CD4-positive, alpha-beta T cell treated with Interferon alpha-2 for 1 hour (primary cell): Measurements from ENCODE around the gene RFX6.

Experiments used
- DNase-seq, 2 donors: peaks; one replicate each; pipeline ENCODE4 v3.0.0-alpha.2; 2020 to 2022

Gene RFX6

DNA sequence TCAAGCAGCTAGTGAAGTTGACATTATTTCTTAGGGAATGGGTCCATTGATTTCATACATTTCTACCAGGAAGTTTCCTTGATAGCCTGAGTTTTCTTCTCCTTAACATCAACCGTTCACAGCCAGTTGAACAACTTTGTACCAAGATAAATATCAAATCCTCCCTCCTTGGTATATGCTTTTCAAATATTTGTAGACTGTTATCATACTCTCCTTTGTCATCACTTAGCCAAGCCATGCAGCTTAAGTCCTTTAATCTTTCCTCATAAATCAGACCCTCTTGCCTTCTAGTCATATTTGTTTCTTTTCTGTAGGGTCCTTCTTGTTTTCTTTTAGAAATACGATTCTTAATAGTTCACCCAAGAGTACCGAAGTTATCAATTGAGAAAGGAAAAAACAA lies 25.6 kb downstream of the RFX6 start:
- DNase-seq: no peak

DNA sequence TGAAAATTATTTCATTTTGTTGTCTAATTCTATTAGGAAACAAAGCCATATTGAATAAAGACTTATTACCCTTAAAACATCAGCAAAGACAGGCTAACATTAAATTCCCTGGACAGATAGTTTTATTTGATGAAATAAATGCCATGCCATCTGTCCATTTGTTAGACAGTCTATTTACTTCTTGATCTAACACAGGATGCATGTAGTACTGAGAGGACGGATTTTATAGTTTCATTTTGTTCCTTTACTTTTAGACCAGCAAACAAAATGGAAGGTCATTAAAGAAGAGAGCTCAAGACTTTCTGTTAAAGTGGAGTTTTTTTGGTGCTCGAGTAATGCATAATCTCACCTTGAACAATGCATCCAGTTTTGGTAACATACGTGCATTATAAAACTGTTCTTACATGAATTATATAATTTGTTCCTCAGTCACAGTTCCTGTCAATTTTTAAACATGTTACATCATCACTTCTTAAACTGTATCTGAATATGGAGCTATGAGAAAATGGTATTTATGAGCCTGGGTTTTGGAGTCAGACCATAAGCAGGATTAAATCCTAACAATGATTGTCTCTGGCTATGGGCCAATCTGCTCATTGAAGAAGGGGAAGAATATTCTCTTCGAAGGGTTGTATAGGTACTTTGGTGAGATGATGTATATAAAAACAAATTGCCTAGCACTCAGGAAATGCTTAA lies 46.0 kb downstream of the RFX6 start:
- DNase-seq: no peak

DNA sequence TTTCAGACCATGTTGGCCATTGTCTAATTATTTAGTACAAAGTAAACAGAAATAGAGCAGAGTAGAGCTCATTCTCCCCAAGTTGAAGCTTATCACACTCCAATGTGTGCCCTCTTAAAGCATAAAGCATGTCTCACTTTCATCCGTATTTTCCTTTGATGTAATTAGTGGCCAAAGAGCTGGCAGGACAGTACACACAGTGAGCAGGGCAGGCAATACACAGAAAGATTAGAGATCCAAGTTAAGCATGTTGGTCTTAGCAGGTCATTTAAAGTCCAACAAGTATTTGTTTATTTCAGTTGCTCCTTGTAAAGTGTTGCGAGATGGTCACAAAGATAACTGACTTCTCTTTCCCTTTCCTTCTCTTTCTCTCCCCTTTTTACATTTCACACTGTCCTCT lies 47.2 kb downstream of the RFX6 start:
- no peak for DNase-seq

DNA sequence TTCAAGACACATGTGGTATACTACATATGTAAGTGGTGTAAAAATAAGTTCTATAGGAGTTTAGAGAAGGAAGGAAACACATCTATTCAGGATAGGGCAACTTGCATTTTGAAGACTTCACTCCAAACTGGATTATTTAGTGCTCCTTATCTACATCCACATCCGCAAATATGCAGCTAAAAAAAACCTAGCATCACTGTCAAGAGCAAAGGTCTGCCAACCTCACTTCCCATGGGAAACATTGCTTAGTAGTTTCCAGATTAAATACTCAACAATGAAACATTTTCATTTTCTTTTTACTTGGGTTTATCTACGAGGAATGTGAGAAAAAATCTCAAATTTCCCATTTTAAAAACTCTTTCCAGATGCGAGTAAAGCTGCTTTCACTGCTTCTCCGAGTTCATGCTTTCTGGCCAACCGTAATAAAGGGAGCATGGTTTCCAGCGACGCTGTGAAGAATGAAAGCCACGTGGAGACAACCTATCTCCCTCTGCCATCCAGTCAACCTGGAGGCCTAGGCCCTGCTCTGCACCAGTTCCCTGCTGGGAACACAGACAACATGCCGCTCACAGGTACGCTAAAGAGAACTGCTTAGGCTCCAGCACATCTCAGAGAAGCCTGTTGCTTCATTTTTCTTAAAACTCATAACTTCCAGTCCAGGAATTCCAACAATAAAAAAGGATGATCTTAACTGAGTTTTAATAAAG lies 48.2 kb downstream of the RFX6 start:
- no peak for DNase-seq

DNA sequence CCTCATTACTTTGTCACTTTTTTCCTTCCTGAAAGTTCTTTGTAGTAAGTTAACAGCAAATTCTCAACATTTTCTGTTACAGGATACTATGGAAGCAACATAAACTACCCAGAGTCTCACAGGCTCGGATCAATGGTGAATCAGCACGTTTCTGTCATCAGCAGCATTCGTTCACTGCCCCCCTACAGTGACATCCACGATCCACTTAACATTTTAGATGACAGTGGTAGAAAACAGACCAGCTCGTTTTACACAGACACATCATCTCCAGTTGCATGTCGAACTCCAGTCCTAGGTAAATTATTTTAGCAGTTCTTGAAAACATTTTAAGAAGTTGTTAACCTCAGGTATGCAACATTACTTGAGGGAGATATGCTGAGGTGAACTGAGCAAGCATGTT lies 51.6 kb downstream of the RFX6 start:
- DNase-seq: no peak

DNA sequence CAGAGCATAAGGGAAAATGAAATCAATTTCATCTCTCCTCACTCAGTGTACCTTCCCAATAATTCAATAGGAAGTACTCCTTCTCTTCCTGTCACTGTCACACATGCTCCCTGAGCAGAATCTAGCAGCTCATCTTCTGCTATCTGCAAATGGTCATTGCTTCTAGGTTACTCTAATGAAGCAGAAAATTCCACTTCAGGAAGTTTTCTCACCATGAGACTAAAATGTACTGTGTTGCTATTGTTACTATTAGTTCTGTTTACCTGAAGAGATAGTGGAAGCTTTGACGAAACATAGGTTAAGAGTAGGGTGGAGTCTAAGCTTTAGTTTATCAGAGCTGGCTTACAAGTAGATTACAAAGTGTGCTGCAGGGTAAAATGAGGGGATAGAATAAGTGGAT lies 52.8 kb downstream of the RFX6 start:
- no peak for DNase-seq

DNA sequence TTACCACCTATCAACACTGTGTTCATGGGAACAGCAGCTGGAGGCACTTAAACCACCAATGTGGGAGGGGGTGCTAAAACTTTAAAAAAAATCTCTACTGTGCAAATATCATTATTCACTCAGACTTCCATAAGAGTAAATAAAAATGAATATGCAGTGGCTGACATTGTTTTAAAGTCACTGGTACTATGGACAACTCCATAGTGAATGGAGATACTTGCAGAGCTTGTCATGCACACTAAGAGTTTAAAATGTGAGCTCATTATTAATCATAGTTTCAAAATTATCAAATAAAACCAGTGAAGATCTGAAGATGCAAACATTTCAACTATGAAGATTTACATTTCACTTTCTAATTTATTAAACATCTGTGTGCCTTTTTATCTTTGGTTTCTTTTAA lies 54.4 kb downstream of the RFX6 start:
- DNase-seq: no peak

DNA sequence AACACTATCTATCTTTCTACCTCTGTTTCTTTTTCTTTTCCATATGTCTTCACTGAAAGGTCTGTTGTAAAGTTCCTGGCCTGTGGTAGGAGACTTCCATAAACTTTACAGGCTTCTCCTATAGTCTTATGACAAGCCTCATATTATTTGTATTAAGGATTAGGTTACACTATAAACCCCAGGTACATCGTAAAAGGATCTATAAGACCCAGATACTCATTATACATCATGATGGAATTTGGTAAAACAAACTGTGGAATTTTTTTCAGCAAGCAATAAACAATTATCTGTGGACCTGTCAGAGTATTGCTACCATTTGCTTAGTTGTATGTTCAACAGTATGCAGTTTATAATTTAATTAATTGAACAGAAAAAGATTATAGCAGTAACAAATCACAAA lies 55.5 kb downstream of the RFX6 start:
- no peak for DNase-seq

DNA sequence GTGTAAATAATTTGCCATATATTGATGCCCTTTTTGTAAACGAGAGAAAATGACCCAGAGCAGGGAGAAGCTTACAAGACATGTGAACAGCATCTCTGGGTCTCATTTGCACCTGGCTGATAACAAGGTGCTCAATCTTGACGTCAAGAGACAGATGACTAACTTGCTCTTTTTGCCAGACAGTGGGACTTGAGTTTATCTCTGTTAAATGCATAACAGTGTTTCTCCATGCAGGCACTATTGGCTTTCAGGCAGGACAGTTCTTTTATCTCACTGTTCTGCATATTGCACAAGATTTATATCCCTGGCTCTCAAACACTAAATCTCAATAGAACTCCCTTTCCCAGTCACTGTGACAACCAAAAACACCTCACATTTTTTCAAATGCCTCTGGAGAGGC lies 56.4 kb downstream of the RFX6 start:
- DNase-seq: no peak

DNA sequence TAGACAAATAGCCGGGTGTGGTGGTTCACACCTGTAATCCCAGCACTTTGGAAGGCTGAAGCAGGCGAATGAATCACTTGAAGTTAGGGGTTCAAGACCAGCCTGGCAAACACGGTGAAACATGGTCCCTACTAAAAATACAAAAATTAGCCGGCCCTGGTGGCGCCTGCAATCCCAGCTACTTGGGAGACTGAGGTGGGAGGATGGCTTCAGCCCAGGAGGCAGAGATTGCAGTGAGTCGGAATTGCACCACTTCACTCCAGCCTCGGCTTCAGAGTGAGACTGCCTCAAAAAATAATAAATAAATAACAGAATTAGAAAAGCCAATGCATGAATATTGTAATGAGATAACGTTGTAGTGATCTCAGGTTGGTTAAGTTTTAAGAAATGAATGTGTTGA lies 61.3 kb downstream of the RFX6 start:
- no peak for DNase-seq

DNA sequence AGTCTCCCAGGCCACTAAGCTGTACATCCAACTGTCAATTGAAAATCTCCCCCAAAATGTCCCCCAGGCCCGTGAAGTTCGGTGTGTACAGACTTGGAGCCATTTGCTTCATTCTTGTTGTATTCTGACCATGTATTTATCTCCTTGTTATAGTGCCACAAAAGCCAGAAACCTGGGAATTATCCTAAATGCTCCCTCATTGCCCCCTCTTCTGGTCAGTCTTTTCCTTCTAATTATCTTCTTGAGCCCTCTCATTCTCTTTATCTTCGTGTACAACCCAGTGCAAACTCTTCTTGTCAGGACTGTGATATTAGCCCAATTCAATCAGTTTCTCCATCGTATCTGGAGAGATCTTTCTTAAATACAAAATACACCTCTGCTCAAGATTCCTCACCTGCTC lies 64.7 kb downstream of the RFX6 start:
- no peak for DNase-seq

DNA sequence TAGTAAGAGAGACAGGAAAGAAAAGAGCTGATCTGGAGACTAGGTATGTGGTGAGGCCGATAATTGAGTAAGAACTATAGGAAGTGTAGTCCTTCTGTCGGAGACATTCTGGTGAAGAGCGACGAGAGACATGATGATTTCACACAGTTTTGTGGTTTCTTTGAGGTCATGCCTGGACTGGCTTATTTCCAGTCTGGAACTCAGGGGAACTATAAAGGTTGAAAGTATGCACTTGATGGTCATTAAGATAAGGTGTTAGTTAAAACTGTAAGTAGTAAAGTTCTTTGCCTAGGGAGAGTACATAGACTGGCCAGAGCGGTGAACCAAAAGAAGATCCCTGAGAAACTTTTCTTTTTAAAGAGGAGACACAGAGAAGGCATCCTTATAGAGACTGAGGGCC lies 68.8 kb downstream of the RFX6 start:
- DNase-seq: no peak

DNA sequence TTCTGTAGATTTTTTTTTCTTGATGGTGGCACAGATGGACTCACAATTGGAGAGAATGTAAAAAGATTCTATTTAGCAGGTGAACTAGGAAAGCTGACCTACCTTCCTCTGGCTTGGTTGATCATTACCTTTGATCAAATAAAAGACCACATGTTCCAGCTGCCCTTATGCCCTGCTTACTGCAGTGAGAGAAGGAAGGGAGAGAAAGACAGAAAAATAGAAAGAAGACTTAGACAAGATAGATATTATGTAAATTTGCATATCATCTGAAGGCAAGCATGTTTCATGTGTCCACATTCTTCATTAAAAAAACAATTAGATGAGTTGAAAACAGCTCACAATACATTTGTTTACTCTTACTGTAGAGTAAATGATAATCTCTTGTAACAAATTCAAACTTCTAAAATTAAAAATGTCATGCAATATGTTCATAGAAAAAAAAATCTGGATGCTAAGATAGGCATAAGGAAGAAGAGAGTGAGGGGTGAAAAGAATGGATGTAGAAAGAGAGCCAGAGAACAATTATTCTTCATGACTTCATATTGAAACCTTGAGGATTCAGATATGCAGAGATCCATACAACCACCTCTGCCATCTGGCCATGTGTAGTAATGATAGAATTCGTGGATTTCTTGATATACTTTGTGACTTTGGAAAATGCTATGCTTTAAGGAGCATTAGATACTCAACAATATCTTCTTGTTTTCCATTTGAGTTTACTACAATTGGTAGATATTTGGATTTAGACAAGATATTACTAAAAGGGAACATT lies 71.7 kb downstream of the RFX6 start:
- DNase-seq: no peak

DNA sequence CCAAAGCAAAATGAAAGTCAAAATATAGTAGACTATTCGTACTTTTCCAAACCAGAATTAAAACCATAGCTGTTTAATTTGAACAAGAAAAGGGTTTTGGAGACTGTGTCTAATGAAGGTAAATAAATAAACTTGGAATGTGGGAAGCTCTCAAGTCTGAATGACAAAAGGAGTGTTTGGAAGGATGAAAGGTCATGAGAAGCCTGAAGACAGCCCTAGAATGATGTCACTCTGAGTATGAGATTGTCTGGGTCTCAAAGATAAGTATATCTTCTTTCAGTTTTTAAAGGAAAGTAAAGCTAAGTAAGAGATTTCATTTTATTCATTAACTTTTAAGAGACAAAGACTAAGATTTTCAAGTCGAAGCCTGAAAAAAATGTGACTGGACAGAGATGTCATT lies 72.9 kb downstream of the RFX6 start:
- no peak for DNase-seq

DNA sequence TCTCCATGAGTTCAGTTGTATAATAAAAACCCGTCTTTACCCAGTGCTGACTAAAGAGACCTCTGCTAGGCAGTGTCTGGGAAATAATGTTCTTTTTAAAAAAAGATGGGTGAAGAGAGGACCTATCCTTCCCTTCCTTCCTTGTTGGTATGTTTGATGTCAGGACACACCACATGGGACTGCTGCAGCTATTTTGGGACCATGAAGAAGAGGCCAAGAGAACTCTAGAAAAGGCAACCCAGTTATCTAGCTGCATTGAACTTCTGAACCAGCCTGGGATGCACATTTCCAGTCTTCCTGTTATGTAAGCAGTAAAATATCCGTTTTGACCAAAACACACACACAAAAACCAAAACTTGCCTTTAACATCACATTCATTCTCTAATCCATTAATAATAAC lies 77.3 kb downstream of the RFX6 start:
- DNase-seq: no peak

DNA sequence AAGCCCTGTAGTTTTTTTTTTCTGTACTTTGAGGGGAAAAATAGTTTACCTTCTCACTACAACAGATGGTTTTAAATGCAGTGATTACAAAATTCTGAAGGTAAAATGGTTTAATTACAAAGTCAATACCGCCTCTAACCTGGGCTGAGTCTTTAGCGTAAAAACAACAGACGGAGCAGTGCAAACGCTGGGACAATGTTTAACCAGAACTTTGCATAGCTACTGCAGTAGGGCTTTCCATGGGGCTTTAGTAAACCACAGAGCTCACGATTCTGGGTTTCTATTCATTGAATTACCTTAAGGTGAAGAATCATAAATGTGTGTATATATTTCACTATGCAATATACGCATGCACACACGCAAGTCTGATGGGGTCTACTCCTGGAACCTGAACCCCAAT lies 77.9 kb downstream of the RFX6 start:
- no peak for DNase-seq

DNA sequence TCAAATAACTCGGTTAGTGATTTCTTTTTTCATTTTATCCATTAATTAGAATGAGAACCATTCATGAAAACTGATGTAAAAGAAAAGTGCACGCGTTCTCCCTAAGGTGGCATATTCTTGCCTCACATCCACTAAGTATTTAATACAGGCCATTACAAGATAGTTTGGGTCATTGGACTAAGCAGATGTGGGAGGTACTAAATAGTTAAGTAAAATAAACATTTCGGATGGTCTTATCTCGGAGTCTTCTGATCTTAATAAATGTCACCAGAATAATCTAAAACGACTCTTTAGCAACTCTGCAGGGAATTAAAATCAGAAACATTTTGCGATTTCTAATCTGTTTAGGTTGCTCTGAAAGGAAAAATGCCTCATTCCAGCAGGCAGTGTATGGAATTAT lies 78.7 kb downstream of the RFX6 start:
- DNase-seq: no peak

DNA sequence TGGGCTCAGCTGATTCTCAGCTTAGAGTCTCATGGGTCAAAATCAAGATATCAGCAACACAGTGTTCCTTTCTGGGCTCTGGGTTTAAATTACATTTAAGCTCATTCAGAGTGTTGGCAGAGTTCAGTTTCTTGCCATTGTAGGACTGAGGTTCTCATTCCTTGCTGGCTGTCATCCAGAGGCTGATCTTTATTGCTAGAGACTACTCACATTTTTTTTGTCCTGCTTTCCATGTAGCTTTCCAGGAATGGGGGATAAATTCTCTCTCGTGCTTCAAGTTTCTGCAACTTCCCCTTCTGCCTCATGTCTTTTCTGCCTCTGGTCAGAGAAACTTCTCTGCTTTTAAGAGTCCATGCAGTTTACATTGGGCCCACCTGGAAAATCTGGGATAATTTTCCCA lies 86.9 kb downstream of the RFX6 start:
- DNase-seq: no peak

DNA sequence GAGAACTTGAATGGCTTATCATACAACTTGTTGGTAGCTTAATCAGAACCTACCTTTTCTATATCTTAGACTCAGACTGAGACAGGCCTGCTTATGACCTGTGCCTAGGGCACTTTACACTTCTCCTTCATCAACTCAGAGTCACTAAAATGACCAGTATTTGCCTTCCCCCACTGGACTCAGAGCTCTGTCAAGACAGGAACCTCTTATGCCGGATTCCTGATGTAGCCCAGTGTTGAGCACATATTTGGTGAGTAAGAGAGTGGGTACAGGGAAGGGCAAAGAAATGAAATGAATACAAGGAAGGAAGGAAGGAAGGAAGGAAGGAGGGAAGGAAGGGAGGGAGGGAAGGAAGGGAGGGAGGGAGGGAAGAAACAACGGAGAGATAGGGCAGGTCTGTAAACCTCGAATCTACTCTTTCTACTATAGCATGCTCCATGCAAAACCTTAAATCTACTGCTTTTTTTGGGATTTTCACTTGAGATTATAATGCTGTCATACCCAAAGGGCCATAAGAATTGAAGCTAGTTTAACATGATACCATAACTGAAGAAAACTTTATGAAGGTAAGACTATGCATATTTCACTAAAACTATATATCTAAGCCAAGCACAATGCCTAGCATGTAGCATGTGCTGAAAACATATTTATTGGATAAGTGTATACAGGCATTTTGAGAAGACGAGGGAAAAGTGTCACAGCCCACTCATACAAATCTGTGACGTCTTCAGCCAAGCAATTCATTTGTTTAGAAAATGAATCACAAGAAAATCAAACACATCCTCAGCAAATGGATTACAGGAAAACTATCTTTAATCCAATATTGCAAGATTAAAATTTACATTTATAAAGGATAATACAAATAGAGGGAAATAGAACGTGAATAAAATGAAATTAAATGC lies 89.9 kb downstream of the RFX6 start:
- DNase-seq: no peak

DNA sequence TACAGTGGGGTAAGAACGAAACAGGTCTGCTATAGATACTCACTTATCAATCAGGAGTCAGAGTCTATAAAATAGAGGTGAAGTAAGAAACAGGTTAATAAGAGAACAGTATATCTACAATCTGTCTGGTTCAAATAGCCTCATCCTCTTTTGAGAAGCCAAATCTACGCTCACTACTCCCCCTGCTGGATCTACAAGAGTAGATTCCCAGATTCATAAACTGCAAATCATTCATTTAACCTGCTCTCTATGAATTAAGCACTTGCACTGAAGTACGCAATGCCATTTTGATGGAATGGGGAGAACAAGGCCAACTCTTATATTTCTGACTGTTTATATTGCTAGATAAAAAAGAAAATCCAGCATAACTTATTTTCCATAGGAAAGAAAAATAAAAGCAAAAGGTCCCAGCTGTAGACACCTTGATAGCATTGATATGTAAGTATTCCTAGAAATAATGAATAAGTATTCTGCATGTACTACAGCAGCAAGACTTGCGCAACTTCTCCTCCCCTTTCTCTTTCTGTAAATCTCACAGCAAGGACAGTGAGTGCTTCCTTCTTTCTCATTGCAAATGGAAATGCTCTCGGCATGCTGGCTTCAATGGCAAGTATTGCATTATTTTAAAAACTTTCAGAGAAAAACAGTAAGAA lies 92.3 kb downstream of the RFX6 start:
- DNase-seq: peak in 1 of 2 donors; percentile 21

DNA sequence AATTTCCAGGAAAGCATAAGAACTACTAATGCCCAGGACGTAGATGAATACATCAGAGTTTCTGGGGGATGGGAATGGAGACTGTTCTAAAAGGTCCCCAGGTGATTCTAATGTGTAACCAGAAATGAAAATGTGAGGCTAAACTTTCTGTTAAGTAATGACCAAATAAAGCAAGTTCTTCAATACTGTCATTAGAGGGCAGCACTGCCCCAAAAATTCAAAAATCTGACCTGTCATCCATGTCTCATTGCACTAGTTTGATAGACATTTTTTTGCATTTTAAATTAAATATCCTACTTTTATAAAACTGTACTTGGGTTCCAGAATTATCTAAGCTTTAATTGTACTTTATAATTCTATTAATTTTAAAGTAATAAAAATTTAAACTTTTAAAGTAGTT lies 94.9 kb downstream of the RFX6 start:
- peak in 1 of 2 donors; percentile 11 for DNase-seq

DNA sequence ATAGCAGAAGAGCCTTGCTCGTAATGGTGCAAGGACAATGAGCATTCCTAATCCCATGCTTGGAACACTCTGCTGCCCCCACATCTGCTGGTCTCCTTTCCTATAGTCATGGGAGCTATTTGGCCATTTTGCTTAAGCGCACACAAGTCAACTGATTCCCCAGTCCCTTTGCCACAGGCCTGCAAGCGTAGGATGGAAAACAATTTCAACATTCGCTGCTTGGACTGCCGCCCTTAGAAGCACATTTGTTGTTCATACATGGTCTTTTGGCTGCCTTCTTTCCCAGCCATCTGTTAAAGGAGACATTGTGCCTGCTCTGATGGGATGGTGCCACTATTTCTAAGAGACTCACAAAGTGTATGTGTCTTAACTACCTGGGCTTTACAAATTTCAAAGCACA lies 96.9 kb downstream of the RFX6 start:
- DNase-seq: no peak
